Muscle layer of duodenum (tissue), 2 donors: ENCODE results near the gene CDHR2.

Source experiments
- H3K27ac ChIP-seq: one replicate; pipeline ENCODE4 v1.7.0; 2013; ENCODE audit warnings: mild to moderate bottlenecking, low read length
- H3K27me3 ChIP-seq: one replicate; pipeline ENCODE4 v1.7.0; 2013; ENCODE audit warnings: low read depth, mild to moderate bottlenecking, control low read depth, low read length
- H3K36me3 ChIP-seq, 2 donors: one replicate each; pipeline ENCODE4 v1.7.0; 2013; ENCODE audit warnings: low read length in 2 of 2, control low read depth in 1 of 2, mild to moderate bottlenecking in 1 of 2; ENCODE audit not compliant: insufficient read depth in 2 of 2, control insufficient read depth in 1 of 2
- H3K4me1 ChIP-seq, 2 donors: one replicate each; pipeline ENCODE4 v1.7.0; 2013; ENCODE audit warnings: low read length in 2 of 2, mild to moderate bottlenecking in 2 of 2, control low read depth in 1 of 2, moderate library complexity in 1 of 2; ENCODE audit not compliant: insufficient read depth in 2 of 2, control insufficient read depth in 1 of 2
- H3K4me3 ChIP-seq, 2 donors: one replicate each; pipeline ENCODE4 v1.7.0; 2013; ENCODE audit warnings: low read length in 2 of 2, low read depth in 1 of 2, mild to moderate bottlenecking in 1 of 2
- H3K9me3 ChIP-seq, 2 donors: one replicate each; pipeline ENCODE4 v1.7.0; 2013; ENCODE audit warnings: low read length in 2 of 2, control low read depth in 1 of 2, mild to moderate bottlenecking in 1 of 2; ENCODE audit not compliant: control insufficient read depth in 1 of 2
- donor health status: healthy.

The CDHR2 gene

GRCh38 chr5:176521286-176521685, 27.9 kb upstream of the CDHR2 start:
- no peaks in the 10 kb centered on the region for H3K9me3 ChIP-seq
- no peak overlapping the region for H3K27ac ChIP-seq
- no peaks in the 10 kb centered on the region for H3K4me1 ChIP-seq
- H3K27me3 ChIP-seq: no peaks in the 10 kb centered on the region
- H3K36me3 ChIP-seq: peaks cover 0 to 4% of the 10 kb centered on the region in 2 donors
- no peak overlapping the region for H3K4me3 ChIP-seq

- H3K9me3 ChIP-seq: no peaks in the 10 kb centered on the region
- no peaks in the 10 kb centered on the region for H3K4me1 ChIP-seq
Observed at GRCh38 chr5:176521699-176522263, 27.4 kb upstream of the CDHR2 start.

GRCh38 chr5:176524138-176524537, 25.0 kb upstream of the CDHR2 start:
- H3K9me3 ChIP-seq: no peaks in the 10 kb centered on the region

More at GRCh38 chr5:176521699-176522263, 27.4 kb upstream of the CDHR2 start:
- peaks cover 0 to 4% of the 10 kb centered on the region in 2 donors for H3K36me3 ChIP-seq
- H3K27ac ChIP-seq: no peak overlapping the region
- H3K27me3 ChIP-seq: no peaks in the 10 kb centered on the region
- H3K4me3 ChIP-seq: no peak overlapping the region

GRCh38 chr5:176524987-176525386, 24.2 kb upstream of the CDHR2 start:
- H3K4me3 ChIP-seq: no peak overlapping the region
- no peaks in the 10 kb centered on the region for H3K9me3 ChIP-seq
- peaks cover 7 to 34% of the 10 kb centered on the region in 2 donors for H3K36me3 ChIP-seq
- H3K4me1 ChIP-seq: peaks cover 0 to 3% of the 10 kb centered on the region in 2 donors
- no peaks in the 10 kb centered on the region for H3K27me3 ChIP-seq
- H3K27ac ChIP-seq: no peak overlapping the region

More at GRCh38 chr5:176524138-176524537, 25.0 kb upstream of the CDHR2 start:
- Histone ChIP-seq H3K36me3 (peaks cover under 1 to 26% of the 10 kb centered on the region in 2 donors), H3K4me3 (no peak overlapping the region), H3K27me3 (no peaks in the 10 kb centered on the region), H3K4me1 (no peaks in the 10 kb centered on the region), H3K27ac (no peak overlapping the region)

GRCh38 chr5:176525677-176526076, 23.5 kb upstream of the CDHR2 start:
- H3K27me3 ChIP-seq: no peaks in the 10 kb centered on the region
- H3K4me3 ChIP-seq: no peak overlapping the region
- peaks cover 7 to 34% of the 10 kb centered on the region in 2 donors for H3K36me3 ChIP-seq
- no peak overlapping the region for H3K27ac ChIP-seq
- peaks cover 0 to 3% of the 10 kb centered on the region in 2 donors for H3K4me1 ChIP-seq
- H3K9me3 ChIP-seq: no peaks in the 10 kb centered on the region

- Histone ChIP-seq H3K4me1 (peaks cover 0 to 9% of the 10 kb centered on the region in 2 donors), H3K4me3 (no peak overlapping the region), H3K27me3 (no peaks in the 10 kb centered on the region), H3K9me3 (no peaks in the 10 kb centered on the region), H3K27ac (no peak overlapping the region), H3K36me3 (peaks cover 7 to 39% of the 10 kb centered on the region in 2 donors)
Observed at GRCh38 chr5:176526462-176526861, 22.7 kb upstream of the CDHR2 start.

GRCh38 chr5:176527246-176528222, 21.6 kb upstream of the CDHR2 start:
- H3K4me1 ChIP-seq: peaks cover 0 to 20% of the 10 kb centered on the region in 2 donors
- H3K36me3 ChIP-seq: peaks cover 7 to 46% of the 10 kb centered on the region in 2 donors
- no peaks in the 10 kb centered on the region for H3K9me3 ChIP-seq
- no peak overlapping the region for H3K4me3 ChIP-seq
- no peaks in the 10 kb centered on the region for H3K27me3 ChIP-seq
- H3K27ac ChIP-seq: no peak overlapping the region

GRCh38 chr5:176528301-176528700, 20.8 kb upstream of the CDHR2 start:
- Histone ChIP-seq H3K27ac (no peak overlapping the region), H3K36me3 (peaks cover 7 to 46% of the 10 kb centered on the region in 2 donors), H3K27me3 (no peaks in the 10 kb centered on the region), H3K9me3 (no peaks in the 10 kb centered on the region), H3K4me1 (peaks cover 7 to 28% of the 10 kb centered on the region in 2 donors), H3K4me3 (no peak overlapping the region)

- peaks cover 11 to 32% of the 10 kb centered on the region in 2 donors for H3K4me1 ChIP-seq
- no peak overlapping the region for H3K27ac ChIP-seq
- H3K36me3 ChIP-seq: peaks cover 7 to 46% of the 10 kb centered on the region in 2 donors
- H3K9me3 ChIP-seq: no peaks in the 10 kb centered on the region
- no peak overlapping the region for H3K4me3 ChIP-seq
- H3K27me3 ChIP-seq: no peaks in the 10 kb centered on the region
Observed at GRCh38 chr5:176528761-176529115, 20.4 kb upstream of the CDHR2 start.

- Histone ChIP-seq H3K4me3 (no peak overlapping the region), H3K27ac (no peak overlapping the region), H3K27me3 (no peaks in the 10 kb centered on the region), H3K36me3 (peaks cover 7 to 46% of the 10 kb centered on the region in 2 donors), H3K4me1 (peaks cover 15 to 37% of the 10 kb centered on the region in 2 donors), H3K9me3 (no peaks in the 10 kb centered on the region)
Observed at GRCh38 chr5:176529116-176529740, 19.9 kb upstream of the CDHR2 start.

- Histone ChIP-seq H3K4me1 (peaks cover 21 to 42% of the 10 kb centered on the region in 2 donors), H3K27me3 (no peaks in the 10 kb centered on the region), H3K9me3 (no peaks in the 10 kb centered on the region), H3K36me3 (peaks cover 7 to 46% of the 10 kb centered on the region in 2 donors), H3K4me3 (no peak overlapping the region), H3K27ac (no peak overlapping the region)
Observed at GRCh38 chr5:176529741-176530141, 19.4 kb upstream of the CDHR2 start.
